Heart left ventricle (tissue), 16 donors: Measurements from ENCODE around the gene BTG1. TPM values are rescaled to one million over a fixed set of nuclear protein-coding genes. Genes with fewer than 3 reads are reported as not detected.
A peak's percentile ranks its signal among the peaks of the same experiment; 100 is the strongest.

ENCODE experiments used
- ATAC-seq, 4 donors: fragments of 200-7000 bp; cut with Tn5 transposase; one replicate each; pipeline ENCODE4 v1.9.1; 2020 to 2022; ENCODE audit warnings: moderate library complexity in 4 of 4, mild to moderate bottlenecking in 3 of 4, moderate number of reproducible peaks in 1 of 4
- DNase-seq, 5 donors: peaks; one replicate each; pipeline ENCODE4 v3.0.0-alpha.2; 2020
- H3K27ac ChIP-seq, 12 donors: fragments of 200-600 bp; sonication (generic) in 4 of 12; one replicate each; pipeline versions ENCODE4 v1.5.0 to v1.8.0; 2016 to 2022; ENCODE audit warnings: mild to moderate bottlenecking in 2 of 12
- H3K27me3 ChIP-seq, 9 donors: fragments of 200-600 bp; sonication (generic) in 2 of 9; one replicate each; pipeline versions ENCODE4 v1.5.1 to v1.8.0; 2016 to 2022; ENCODE audit warnings: mild to moderate bottlenecking in 3 of 9
- H3K36me3 ChIP-seq, 9 donors: fragments of 200-600 bp; sonication (generic) in 2 of 9; one replicate each; pipeline versions ENCODE4 v1.5.0 to v1.8.0; 2018 to 2022; ENCODE audit warnings: mild to moderate bottlenecking in 2 of 9
- H3K4me1 ChIP-seq, 12 donors: fragments of 200-600 bp; sonication (generic) in 4 of 12; one replicate each; pipeline versions ENCODE4 v1.5.0 to v1.8.0; 2016 to 2022; ENCODE audit warnings: mild to moderate bottlenecking in 3 of 12
- H3K4me3 ChIP-seq, 12 donors: fragments of 200-600 bp; sonication (generic) in 4 of 12; one replicate each; pipeline versions ENCODE4 v1.5.0 to v1.8.0; 2017 to 2022; ENCODE audit warnings: mild to moderate bottlenecking in 9 of 12, moderate library complexity in 4 of 12
- H3K9me3 ChIP-seq, 12 donors: fragments of 200-600 bp; sonication (generic) in 4 of 12; one replicate each; pipeline versions ENCODE4 v1.5.0 to v1.8.0; 2016 to 2022; ENCODE audit warnings: mild to moderate bottlenecking in 1 of 12
- CTCF ChIP-seq, 12 donors: fragments of 200-600 bp; sonication (generic) in 4 of 12; IDR thresholded peaks; one replicate each; pipeline versions ENCODE4 v1.5.0 to v1.8.0; 2018 to 2022; ENCODE audit warnings: antibody characterized with exemption in 12 of 12, mild to moderate bottlenecking in 5 of 12
- POLR2A ChIP-seq, 2 donors: fragments of 450-650 bp; IDR thresholded peaks; one replicate each; pipeline ENCODE4 v1.6.1; 2017; ENCODE audit warnings: antibody characterized with exemption in 2 of 2, mild to moderate bottlenecking in 2 of 2, moderate library complexity in 2 of 2
- WGBS, 4 donors: extraction: QIAGEN DNeasy Blood & Tissue Kit in 2 of 4; methylation state at CpG; one replicate each; pipeline versions ENCODE4 v1.1.5 to v1.1.7; 2013 to 2018; 5-methylcytosine and 5-hydroxymethylcytosine counted together
- intact Hi-C, 10 donors: fragments of 100-400 bp; cut with DNase I; formaldehyde crosslinking; loops; one replicate each; pipeline versions ENCODE4 v1.11.1 to v1.14.2; 2022
- polyA plus RNA-seq, 2 donors: library from polyadenylated mRNA; stranded (reverse); fragments of 200-250 nt; gene quantifications; one replicate each; pipeline ENCODE4 v1.2.3, GENCODE V29; 2013
- total RNA-seq, 9 donors: library from RNA; depleted of rRNA in 2 of 9; stranded (reverse); fragments of >200 nt in 2 of 9; fragmentation: NEBNext Ultra II Directional in 3 of 9; extraction: Animal tissue kit (Norgen Biotek cat#: 25700) in 3 of 9; gene quantifications; one replicate each; pipeline versions ENCODE4 v1.1.0 to v1.2.4, GENCODE V29; 2016 to 2023
- donor health status: ischemic (EF 13 %, LVEDD 7.1; RV severe dilation, severe dysfunction).
- donor health status: healthy with polysubstance abuse.
- donor health status: DM: no; HTN: yes; CAD: no.
- donor health status: DM: no; HTN: no; CAD: no.
- donor health status: ischemic (EF 25% LVEDD 6.9; RV normal size, moderate dysfunction).
- donor health status: ischemic (EF 25% LVEDD 5.7; RV mildly dilated, moderate dysfunction).
- donor health status: healthy.
- donor health status: DM: yes; HTN: yes; CAD: no.
- donor health status: ischemic (EF 35%, LVEDD 5.7; RV mildly dilated, moderate dysfunction).
- donor health status: nonischemic (EF 11% LVEDD 7.7; RV severe dilation, severe dysfunction).
- donor health status: DM: yes; HTN: yes; CAD: no.
- donor health status: PGD.
- donor health status: ischemic (EF 29% LVEDD 5.4; RV normal size, mild dysfunction).
- donor health status: nonischemic (EF 23%, LVEDD 6.1; RV moderate dilation, normal function).

BTG1 gene
- total and polyA plus RNA-seq, 11 donors, result 20.5 to 120 (median 56.3) TPM

DNA sequence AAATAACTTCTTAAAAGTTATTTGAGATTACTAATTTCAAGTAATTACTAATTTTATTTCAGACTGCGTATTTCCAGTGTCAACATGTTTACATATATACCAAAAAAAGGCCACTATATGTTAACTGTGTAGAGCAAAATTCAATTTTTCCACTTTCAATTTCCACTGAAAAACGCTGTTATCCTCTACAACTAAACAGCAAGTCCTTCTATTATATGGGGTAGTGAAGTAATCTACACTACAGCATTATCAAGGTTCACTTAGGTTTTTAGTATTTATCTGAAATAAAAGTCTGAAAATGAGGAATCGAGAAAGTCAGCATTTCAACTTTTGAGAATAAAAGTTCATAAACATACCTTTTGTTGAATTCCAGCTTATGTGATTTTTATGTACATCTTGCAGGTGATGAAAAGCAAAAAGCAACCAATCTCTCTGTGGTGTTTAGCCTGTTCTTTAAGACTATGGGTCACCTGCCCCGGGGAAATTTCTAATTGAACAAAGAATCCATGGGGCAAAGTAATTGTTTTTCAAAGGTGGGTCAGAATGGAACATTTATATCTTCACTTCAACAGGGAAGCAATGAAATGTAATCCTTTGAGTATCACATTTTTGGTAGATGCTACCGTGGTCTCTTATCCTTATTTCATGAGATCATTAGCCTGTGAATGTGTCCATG lies 3.3 kb downstream of the BTG1 start:
- H3K36me3 ChIP-seq, result peaks cover 0 to 37% (median 20%) of the 10 kb centered on the region in 9 donors
- ATAC-seq, result no peak
- 7 to 14% (median 8%) methylated on average over 5 of the region's 5 CpGs for WGBS, 4 donors
- peak overlapping the region; percentile 12 to 100 (median 98) for H3K27ac ChIP-seq
- intact Hi-C loops, result loop anchor here (2.0 to 10.0 kb wide), 18 partner anchors 102 to 760 kb away; no protein-coding TSS in a partner anchor
- H3K4me1 ChIP-seq, result peaks cover 0 to 67% (median 25%) of the 10 kb centered on the region in 12 donors
- TF ChIP-seq POLR2A (IDR thresholded peaks at IDR 0.05) (no peak), CTCF (IDR thresholded peaks at IDR 0.05) (no peak)
- H3K4me3 ChIP-seq, result peak overlapping the region; percentile 76 to 96 (median 92)
- no peak for DNase-seq
- H3K27me3 ChIP-seq, result no peaks in the 10 kb centered on the region
- H3K9me3 ChIP-seq, result no peaks in the 10 kb centered on the region

GRCh38 chr12:92141591-92142121 lies 4.0 kb downstream of the BTG1 start:
- no peak for ATAC-seq
- no peaks in the 10 kb centered on the region for H3K9me3 ChIP-seq
- no peak for DNase-seq
- H3K27me3 ChIP-seq, result no peaks in the 10 kb centered on the region
- TF ChIP-seq CTCF (IDR thresholded peaks at IDR 0.05) (no peak), POLR2A (IDR thresholded peaks at IDR 0.05) (no peak)
- H3K36me3 ChIP-seq, result peaks cover 0 to 37% (median 20%) of the 10 kb centered on the region in 9 donors
- H3K4me3 ChIP-seq, result peak overlapping the region; percentile 76 to 96 (median 92)
- peak overlapping the region; percentile 18 to 100 (median 98) for H3K27ac ChIP-seq
- intact Hi-C loops, result loop anchor here (2.0 to 10.0 kb wide), 18 partner anchors 103 to 759 kb away; no protein-coding TSS in a partner anchor
- H3K4me1 ChIP-seq, result peaks cover 0 to 70% (median 31%) of the 10 kb centered on the region in 12 donors
- WGBS, 4 donors, result 2 to 5% (median 3%) methylated on average over 3 of the region's 3 CpGs

DNA sequence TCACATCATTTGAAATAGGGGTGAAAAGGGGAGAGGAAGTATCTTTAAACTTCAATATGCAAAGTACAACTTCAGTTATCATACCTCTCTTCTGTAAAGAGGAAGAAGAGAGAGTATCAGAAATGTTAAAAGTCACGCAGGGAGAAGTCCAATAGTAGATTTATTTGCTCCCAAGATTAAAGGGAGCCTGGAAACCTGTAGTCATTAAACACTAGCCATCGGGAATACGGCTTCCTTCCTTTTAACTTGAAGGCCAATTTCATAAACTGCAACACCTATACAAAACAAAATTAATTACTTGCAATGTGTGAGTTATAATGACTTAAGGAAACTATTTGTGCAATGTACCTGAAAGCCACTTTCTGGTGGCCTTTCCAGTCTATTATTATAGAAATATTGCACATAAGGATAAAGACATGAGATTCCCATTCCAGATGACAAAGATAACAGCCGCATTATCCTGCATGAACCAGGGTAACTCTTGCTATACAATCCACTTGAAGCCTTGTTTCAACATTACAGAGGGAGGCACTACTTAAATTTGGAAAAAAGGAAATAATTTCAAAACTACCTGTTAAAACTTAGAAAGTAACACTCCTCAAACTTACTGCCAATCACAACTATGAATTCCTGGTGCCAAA lies 4.6 kb downstream of the BTG1 start:
- H3K27me3 ChIP-seq, result no peaks in the 10 kb centered on the region
- peak overlapping the region; percentile 76 to 96 (median 92) for H3K4me3 ChIP-seq
- ATAC-seq (no peak), DNase-seq (no peak)
- TF ChIP-seq POLR2A (IDR thresholded peaks at IDR 0.05) (no peak), CTCF (IDR thresholded peaks at IDR 0.05) (no peak)
- H3K4me1 ChIP-seq, result peaks cover 0 to 75% (median 37%) of the 10 kb centered on the region in 12 donors
- peaks cover 0 to 37% (median 20%) of the 10 kb centered on the region in 9 donors for H3K36me3 ChIP-seq
- peak overlapping the region; percentile 18 to 100 (median 98) for H3K27ac ChIP-seq
- no peaks in the 10 kb centered on the region for H3K9me3 ChIP-seq
- 5 to 10% (median 8%) methylated on average over 4 of the region's 4 CpGs for WGBS, 4 donors
- intact Hi-C loops, result loop anchor here (5.0 to 10.0 kb wide), 17 partner anchors 104 to 759 kb away; no protein-coding TSS in a partner anchor

GRCh38 chr12:92140156-92140555 lies 5.5 kb downstream of the BTG1 start:
- peak overlapping the region; percentile 76 to 96 (median 92) for H3K4me3 ChIP-seq
- peak overlapping the region; percentile 3 to 100 (median 98) for H3K27ac ChIP-seq
- TF ChIP-seq CTCF (IDR thresholded peaks at IDR 0.05), result no peak
- no peak for TF ChIP-seq POLR2A (IDR thresholded peaks at IDR 0.05)
- H3K27me3 ChIP-seq, result no peaks in the 10 kb centered on the region
- peaks cover 0 to 82% (median 43%) of the 10 kb centered on the region in 12 donors for H3K4me1 ChIP-seq
- ATAC-seq (no peak), DNase-seq (no peak)
- peaks cover 0 to 37% (median 20%) of the 10 kb centered on the region in 9 donors for H3K36me3 ChIP-seq
- intact Hi-C loops, result loop anchor here (5.0 to 10.0 kb wide), 17 partner anchors 103 to 758 kb away; no protein-coding TSS in a partner anchor
- WGBS, 4 donors, result 25 to 29% (median 27%) methylated on average over 2 of the region's 2 CpGs
- no peaks in the 10 kb centered on the region for H3K9me3 ChIP-seq
